OCI-LY1 (cell line): ENCODE results near the gene LDLRAD4.

Source experiments
- CTCF ChIP-seq: fragments of 200-600 bp; sonication (generic), shearing (Covaris generic); IDR thresholded peaks from 2 replicates; pipeline ENCODE4 v1.5.1; 2017; ENCODE audit warnings: mild to moderate bottlenecking, antibody characterized with exemption, low read length, moderate library complexity, mixed read lengths
- EZH2 ChIP-seq: fragments of 200-600 bp; sonication (generic), shearing (Covaris generic); IDR thresholded peaks from 2 replicates; pipeline ENCODE4 v1.8.0; 2017; ENCODE audit warnings: borderline replicate concordance, mixed run types, mild to moderate bottlenecking, antibody characterized with exemption, low read length, moderate library complexity, mixed read lengths

GRCh38 chr18:13496691-13497281 is 278.2 kb downstream of the LDLRAD4 start:
- TF ChIP-seq CTCF, result no peak
- TF ChIP-seq EZH2, result no peak
